ENCODE results near the gene TMBIM4. TPM values are rescaled to one million over a fixed set of nuclear protein-coding genes. Genes with fewer than 3 reads are reported as not detected.
A peak's percentile ranks its signal among the peaks of the same experiment; 100 is the strongest.

Gene TMBIM4
- total RNA-seq, 4 donors from 2014 or later, result 186 to 322 (median 242) TPM

DNA sequence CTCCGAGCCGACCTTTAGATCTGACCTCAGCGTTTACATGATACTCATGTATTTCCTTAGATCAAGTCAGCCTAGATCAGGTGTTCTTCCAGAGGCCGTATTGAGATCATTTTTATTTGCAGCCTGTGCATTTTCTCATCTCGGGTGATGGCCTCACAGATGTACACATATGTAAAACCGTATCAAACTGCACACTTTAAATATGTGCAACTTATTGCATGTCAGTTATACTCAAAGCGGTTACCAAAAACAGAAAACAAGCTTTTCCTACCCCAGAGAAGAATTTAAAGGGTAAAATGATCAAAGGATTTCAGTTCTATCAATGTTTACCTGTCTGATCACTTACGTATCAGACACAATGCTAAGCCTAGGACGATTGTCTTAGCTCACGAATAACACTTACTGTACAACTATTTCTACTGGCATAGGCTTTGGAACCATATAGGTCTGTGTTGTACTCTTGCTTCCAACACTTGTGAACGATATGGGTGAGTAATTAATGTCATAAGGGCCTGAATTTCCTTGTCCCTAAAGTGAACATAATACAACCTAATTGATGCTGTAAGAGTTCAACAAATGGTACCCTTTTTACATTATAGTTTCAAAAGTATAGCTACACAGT lies 38.6 kb downstream of the TMBIM4 start:
- Histone ChIP-seq H3K9me3 (no peaks in the 10 kb centered on the region), H3K36me3 (peaks cover 0 to 15% of the 10 kb centered on the region in 2 donors), H3K4me1 (peaks cover 2 to 15% of the 10 kb centered on the region in 2 donors), H3K27me3 (no peaks in the 10 kb centered on the region), H3K4me3 (replicated peaks in 1 of 3) (peak overlapping the region; percentile 49 to 71 (median 54)), H3K27ac (peak overlapping the region in 2 of 3 donors; percentile 47 to 79)
- WGBS, 2 donors, result 8% methylated on average over 11 of the region's 11 CpGs
- TF ChIP-seq POLR2A (IDR thresholded peaks at IDR 0.05), result no peak
- TF ChIP-seq, protein P1, sequence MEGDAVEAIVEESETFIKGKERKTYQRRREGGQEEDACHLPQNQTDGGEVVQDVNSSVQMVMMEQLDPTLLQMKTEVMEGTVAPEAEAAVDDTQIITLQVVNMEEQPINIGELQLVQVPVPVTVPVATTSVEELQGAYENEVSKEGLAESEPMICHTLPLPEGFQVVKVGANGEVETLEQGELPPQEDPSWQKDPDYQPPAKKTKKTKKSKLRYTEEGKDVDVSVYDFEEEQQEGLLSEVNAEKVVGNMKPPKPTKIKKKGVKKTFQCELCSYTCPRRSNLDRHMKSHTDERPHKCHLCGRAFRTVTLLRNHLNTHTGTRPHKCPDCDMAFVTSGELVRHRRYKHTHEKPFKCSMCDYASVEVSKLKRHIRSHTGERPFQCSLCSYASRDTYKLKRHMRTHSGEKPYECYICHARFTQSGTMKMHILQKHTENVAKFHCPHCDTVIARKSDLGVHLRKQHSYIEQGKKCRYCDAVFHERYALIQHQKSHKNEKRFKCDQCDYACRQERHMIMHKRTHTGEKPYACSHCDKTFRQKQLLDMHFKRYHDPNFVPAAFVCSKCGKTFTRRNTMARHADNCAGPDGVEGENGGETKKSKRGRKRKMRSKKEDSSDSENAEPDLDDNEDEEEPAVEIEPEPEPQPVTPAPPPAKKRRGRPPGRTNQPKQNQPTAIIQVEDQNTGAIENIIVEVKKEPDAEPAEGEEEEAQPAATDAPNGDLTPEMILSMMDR (IDR thresholded peaks at IDR 0.05), result no peak
- intact Hi-C loops (cut with DNase I), result no loop called here
- no peak for DNase-seq

DNA sequence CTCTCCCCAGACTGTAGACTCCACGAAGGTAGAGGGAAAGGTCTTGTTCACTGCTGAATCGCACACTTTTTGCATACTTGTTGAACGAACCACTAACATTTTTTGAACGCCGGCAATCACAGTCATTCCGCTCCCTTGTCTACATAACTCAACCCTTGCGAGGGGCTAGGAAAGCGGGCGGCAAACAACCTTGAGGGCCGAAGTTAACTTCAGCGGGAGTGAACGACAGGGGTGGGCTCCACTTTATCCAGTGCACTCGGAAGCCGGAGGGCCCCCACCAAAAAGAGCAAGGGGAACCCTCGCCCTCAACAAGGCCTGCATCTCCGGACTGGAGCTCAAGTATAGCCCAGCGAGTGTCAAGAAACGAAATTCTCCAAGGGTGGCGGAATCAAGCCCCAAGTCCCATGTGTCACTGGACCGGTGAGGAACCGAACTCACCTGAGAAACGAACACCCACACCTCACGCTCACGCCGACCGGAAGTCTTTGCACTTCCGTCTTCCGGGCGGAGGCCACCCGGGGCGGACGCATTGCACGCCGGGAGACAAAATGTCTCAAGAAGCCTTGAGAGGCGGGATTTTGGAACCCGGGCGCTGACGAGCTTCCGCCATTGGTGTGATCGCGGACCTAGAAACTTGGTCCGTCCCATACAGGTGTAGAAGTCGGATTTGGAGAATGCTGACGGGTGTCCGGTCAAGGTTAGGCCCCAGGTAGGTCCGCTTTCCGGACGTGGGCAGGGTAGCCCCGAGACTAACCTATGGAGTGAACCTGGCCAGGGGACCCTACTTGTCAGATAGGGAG lies 39.3 kb downstream of the TMBIM4 start, which contains the start of gene LLPH:
TSS of gene LLPH (minus strand) at position 484 of the 800 bp plus-strand sequence. CDS start 1,644 bp downstream, outside the sequence.
- WGBS, 2 donors, result 0 to 2% methylated on average over 21 to 43 of the region's 49 CpGs
- peak in 1 of 2 donors; percentile 65 for TF ChIP-seq POLR2A (IDR thresholded peaks at IDR 0.05)
- TF ChIP-seq, protein P1 (IDR thresholded peaks at IDR 0.05), result no peak
- DNase-seq, result peak; percentile 90 to 94
- intact Hi-C loops (cut with DNase I), result no loop called here
- H3K9me3 ChIP-seq, result no peaks in the 10 kb centered on the region
- H3K4me1 ChIP-seq, result peaks cover 2 to 15% of the 10 kb centered on the region in 2 donors
- H3K4me3 ChIP-seq (replicated peaks in 1 of 3), result peak within 1 kb of the TSS; percentile 49 to 71 (median 71)
- peak within 1 kb of the TSS in 2 of 3 donors; percentile 47 to 79 for H3K27ac ChIP-seq
- no peaks in the 10 kb centered on the region for H3K27me3 ChIP-seq
- H3K36me3 ChIP-seq, result peaks cover 0 to 15% of the 10 kb centered on the region in 2 donors

DNA sequence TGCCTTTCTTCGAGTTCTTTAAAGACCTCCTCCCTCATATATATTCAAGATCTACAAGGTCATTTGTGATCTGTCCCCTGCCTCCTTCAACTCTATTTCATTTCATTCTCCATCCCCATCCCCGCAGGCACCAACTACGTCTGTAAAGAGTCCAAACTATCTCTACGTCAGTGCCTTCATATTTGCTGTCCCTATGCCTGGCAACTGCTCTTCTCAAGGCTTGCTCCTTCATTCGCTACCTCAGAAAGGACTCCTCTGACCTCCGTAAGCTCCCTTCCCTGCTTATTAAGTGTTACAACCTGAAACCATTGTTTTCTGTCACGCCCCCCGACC lies 39.9 kb downstream of the TMBIM4 start:
- intact Hi-C loops (cut with DNase I), result no loop called here
- TF ChIP-seq, protein P1 (IDR thresholded peaks at IDR 0.05), result no peak
- no peak for TF ChIP-seq POLR2A (IDR thresholded peaks at IDR 0.05)
- Histone ChIP-seq H3K36me3 (peaks cover 0 to 15% of the 10 kb centered on the region in 2 donors), H3K4me3 (replicated peaks in 1 of 3) (peak overlapping the region; percentile 49 to 71 (median 71)), H3K4me1 (peaks cover 2 to 15% of the 10 kb centered on the region in 2 donors), H3K27me3 (no peaks in the 10 kb centered on the region), H3K27ac (no peak overlapping the region), H3K9me3 (no peaks in the 10 kb centered on the region)
- WGBS, 2 donors, result 3% methylated on average over 8 of the region's 8 CpGs
- DNase-seq, result no peak

DNA sequence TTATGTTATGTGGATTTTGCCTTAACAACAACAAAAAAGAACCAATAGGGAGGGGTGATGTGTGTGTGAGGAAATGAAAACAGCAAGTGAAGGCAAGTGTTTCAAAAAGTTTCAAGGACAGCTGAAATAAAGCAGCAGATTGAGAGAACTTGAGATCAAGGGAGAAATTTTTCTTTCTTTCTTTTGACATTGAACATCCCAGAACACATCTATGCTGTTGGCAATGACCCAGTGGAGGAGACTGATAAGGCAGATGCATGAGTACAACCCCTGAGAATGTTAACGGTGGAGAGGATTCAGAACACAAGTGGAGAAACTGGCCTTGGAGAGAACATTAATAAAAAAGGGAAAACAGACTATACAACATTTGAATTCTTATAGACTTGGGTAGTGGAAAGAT lies 42.1 kb downstream of the TMBIM4 start:
- DNase-seq, result no peak
- Histone ChIP-seq H3K9me3 (no peaks in the 10 kb centered on the region), H3K27ac (no peak overlapping the region), H3K27me3 (no peaks in the 10 kb centered on the region), H3K4me3 (replicated peaks in 1 of 3) (no peak overlapping the region), H3K4me1 (peaks cover 2 to 15% of the 10 kb centered on the region in 2 donors), H3K36me3 (peaks cover 15 to 22% of the 10 kb centered on the region in 2 donors)
- no peak for TF ChIP-seq POLR2A (IDR thresholded peaks at IDR 0.05)
- TF ChIP-seq, protein P1 (IDR thresholded peaks at IDR 0.05), result no peak
- intact Hi-C loops (cut with DNase I), result no loop called here
- WGBS, 2 donors, result 73 to 81% methylated on average over 1 of the region's 1 CpG

DNA sequence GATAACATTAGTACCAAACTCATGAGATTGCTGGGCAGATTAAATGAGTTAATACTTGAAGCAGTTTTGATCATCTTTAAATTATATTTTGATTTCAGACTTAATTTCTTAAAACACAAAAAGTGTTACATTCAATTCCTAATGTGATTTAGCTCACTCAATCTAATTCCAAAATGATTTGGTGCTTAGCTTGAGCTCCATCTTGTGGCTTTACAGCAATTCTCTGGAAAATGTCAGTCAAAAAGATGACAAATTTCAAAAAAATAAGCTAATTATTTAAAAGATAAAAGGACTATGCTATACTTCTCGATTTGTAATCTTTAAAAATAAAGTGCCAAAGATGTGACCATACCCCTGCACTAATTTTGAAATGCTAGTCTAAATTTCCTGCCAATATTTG lies 49.3 kb downstream of the TMBIM4 start:
- Histone ChIP-seq H3K27ac (no peak overlapping the region), H3K9me3 (no peaks in the 10 kb centered on the region), H3K4me1 (no peaks in the 10 kb centered on the region), H3K27me3 (no peaks in the 10 kb centered on the region), H3K36me3 (peaks cover 7 to 15% of the 10 kb centered on the region in 2 donors), H3K4me3 (replicated peaks in 1 of 3) (no peak overlapping the region)
- TF ChIP-seq, protein P1 (IDR thresholded peaks at IDR 0.05), result no peak
- TF ChIP-seq POLR2A (IDR thresholded peaks at IDR 0.05), result no peak
- intact Hi-C loops (cut with DNase I), result no loop called here
- 78 to 96% methylated on average over 1 of the region's 1 CpG for WGBS, 2 donors
- DNase-seq, result no peak

All from thyroid gland (tissue), 4 donors.